HEK293 (cell line): ENCODE measurements around the gene PKN3.

Source experiments
- CTCF ChIA-PET: fragments of 350-600 bp; formaldehyde crosslinking; extraction: SDS; loops from one replicate; lab custom pipeline; 2021; ENCODE audit warnings: antibody characterized with exemption; lab: Yijun Ruan, JAX
- POLR2A ChIA-PET: fragments of 300-600 bp; formaldehyde crosslinking; extraction: SDS; loops from one replicate; lab custom pipeline; 2020; ENCODE audit warnings: antibody characterized with exemption, inconsistent platforms; lab: Yijun Ruan, JAX
- H3K27ac ChIP-seq: fragments of 200-500 bp; sonication (Bioruptor generic); 2 replicates; pipeline ENCODE4 v1.5.1; 2014; ENCODE audit warnings: low read depth, low read length, control low read depth, inconsistent platforms; ENCODE audit errors: extremely low read depth
- H3K36me3 ChIP-seq, 2 experiments: fragments of 200-500 bp in 1 of 2; sonication (Bioruptor generic) in 1 of 2; 1 replicate in 1 of 2; 2 replicates in 1 of 2; pipeline ENCODE4 v1.5.1; 2014 to 2017; ENCODE audit warnings: inconsistent platforms in 2 of 2, low read length in 2 of 2; ENCODE audit not compliant: control insufficient read depth in 2 of 2, insufficient read depth in 1 of 2
- H3K4me1 ChIP-seq: fragments of 200-500 bp; sonication (Bioruptor generic); 2 replicates; pipeline ENCODE4 v1.5.1; 2014; ENCODE audit warnings: mild to moderate bottlenecking, low read length, inconsistent platforms; ENCODE audit not compliant: control insufficient read depth, insufficient read depth
- H3K4me3 ChIP-seq: 2 replicates; pipeline ENCODE4 v1.5.1; 2011; ENCODE audit warnings: low read depth, mild to moderate bottlenecking, control low read depth, low read length, moderate library complexity
- H3K9me3 ChIP-seq: fragments of 200-500 bp; sonication (Bioruptor generic); 2 replicates; pipeline ENCODE4 v1.5.1; 2014; ENCODE audit warnings: low read depth, low read length, inconsistent platforms; ENCODE audit not compliant: control insufficient read depth, insufficient read depth
- BCL11B ChIP-seq: fragments of 450-650 bp; formaldehyde crosslinking; IDR thresholded peaks from 2 replicates; pipeline ENCODE4 v1.5.1; 2016; ENCODE audit warnings: low read depth, missing biosample characterization, missing genetic modification characterization
- HOXA7 ChIP-seq: sonication (generic); formaldehyde crosslinking; IDR thresholded peaks from 2 replicates; pipeline ENCODE4 v1.8.1; 2022; ENCODE audit warnings: missing genetic modification reagents, borderline replicate concordance
- IKZF3 ChIP-seq: fragments of 450-650 bp; IDR thresholded peaks from 2 replicates; pipeline ENCODE4 v1.5.0; 2018; ENCODE audit warnings: missing biosample characterization, mild to moderate bottlenecking, missing genetic modification characterization, moderate library complexity
- ZBTB17 ChIP-seq: fragments of 450-650 bp; formaldehyde crosslinking; IDR thresholded peaks from 2 replicates; pipeline ENCODE4 v1.5.1; 2016; ENCODE audit warnings: missing biosample characterization, missing genetic modification characterization
- ZBTB48 ChIP-seq: fragments of 450-650 bp; formaldehyde crosslinking; IDR thresholded peaks from 2 replicates; pipeline ENCODE4 v1.5.1; 2016; ENCODE audit warnings: missing biosample characterization, missing genetic modification characterization
- ZBTB7A ChIP-seq: fragments of 450-650 bp; formaldehyde crosslinking; IDR thresholded peaks from 2 replicates; pipeline ENCODE4 v1.5.1; 2016; ENCODE audit warnings: low read depth, missing biosample characterization, missing genetic modification characterization
- ZEB2 ChIP-seq: fragments of 450-650 bp; formaldehyde crosslinking; IDR thresholded peaks from 2 replicates; pipeline ENCODE4 v1.5.1; 2016; ENCODE audit warnings: missing biosample characterization, missing genetic modification characterization
- ZFHX2 ChIP-seq: fragments of 450-650 bp; formaldehyde crosslinking; conservative IDR thresholded peaks from 2 replicates; pipeline ENCODE4 v1.5.1; 2016; ENCODE audit warnings: missing biosample characterization, missing genetic modification characterization
- ZFP37 ChIP-seq: fragments of 450-650 bp; formaldehyde crosslinking; IDR thresholded peaks from 2 replicates; pipeline ENCODE4 v1.5.1; 2016; ENCODE audit warnings: missing biosample characterization, missing genetic modification characterization
- ZNF112 ChIP-seq: fragments of 450-650 bp; formaldehyde crosslinking; IDR thresholded peaks from 2 replicates; pipeline ENCODE4 v1.5.0; 2017; ENCODE audit warnings: missing biosample characterization, missing genetic modification characterization
- ZNF366 ChIP-seq: fragments of 450-650 bp; formaldehyde crosslinking; conservative IDR thresholded peaks from 2 replicates; pipeline ENCODE4 v1.5.1; 2016; ENCODE audit warnings: missing biosample characterization, missing genetic modification characterization
- ZNF423 ChIP-seq: fragments of 450-650 bp; formaldehyde crosslinking; IDR thresholded peaks from 2 replicates; pipeline ENCODE4 v1.5.1; 2016; ENCODE audit warnings: missing biosample characterization, missing genetic modification characterization
- ZNF510 ChIP-seq: fragments of 450-650 bp; formaldehyde crosslinking; IDR thresholded peaks from 2 replicates; pipeline ENCODE4 v1.5.1; 2018; ENCODE audit warnings: mild to moderate bottlenecking, missing genetic modification characterization, missing biosample characterization; ENCODE audit not compliant: insufficient replicate concordance
- ZNF654 ChIP-seq: fragments of 450-650 bp; formaldehyde crosslinking; IDR thresholded peaks from 2 replicates; pipeline ENCODE4 v1.5.1; 2016; ENCODE audit warnings: low read depth, missing biosample characterization, missing genetic modification characterization
- ZNF707 ChIP-seq: fragments of 450-650 bp; formaldehyde crosslinking; IDR thresholded peaks from 2 replicates; pipeline ENCODE4 v1.5.1; 2016; ENCODE audit warnings: missing biosample characterization, missing genetic modification characterization
- ZSCAN23 ChIP-seq: fragments of 450-650 bp; formaldehyde crosslinking; IDR thresholded peaks from 2 replicates; pipeline ENCODE4 v1.5.1; 2016; ENCODE audit warnings: missing biosample characterization, missing genetic modification characterization
- TF ChIP-seq, protein P1 (sequence below): fragments of 450-650 bp; formaldehyde crosslinking; IDR thresholded peaks from 2 replicates; pipeline ENCODE4 v1.5.1; 2016; ENCODE audit warnings: missing biosample characterization, missing genetic modification characterization
- TF ChIP-seq, protein P2 (sequence below): fragments of 450-650 bp; formaldehyde crosslinking; IDR thresholded peaks from 2 replicates; pipeline ENCODE4 v1.5.1; 2017; ENCODE audit warnings: missing biosample characterization, missing genetic modification characterization
- TF ChIP-seq, protein P3 (sequence below): fragments of 450-650 bp; formaldehyde crosslinking; conservative IDR thresholded peaks from 2 replicates; pipeline ENCODE4 v1.5.1; 2016; ENCODE audit warnings: low read depth, missing biosample characterization, missing genetic modification characterization
- TF ChIP-seq, protein P4 (sequence below): fragments of 450-650 bp; formaldehyde crosslinking; optimal IDR thresholded peaks from 2 replicates; pipeline ENCODE3; 2016; ENCODE audit warnings: missing biosample characterization, mild to moderate bottlenecking, missing genetic modification characterization
- TF ChIP-seq, protein P5 (sequence below): fragments of 450-650 bp; formaldehyde crosslinking; IDR thresholded peaks from 2 replicates; pipeline ENCODE4 v1.5.1; 2016; ENCODE audit warnings: missing biosample characterization, missing genetic modification characterization
- TF ChIP-seq, protein P6 (sequence below): fragments of 450-650 bp; formaldehyde crosslinking; IDR thresholded peaks from 2 replicates; pipeline ENCODE4 v1.5.1; 2017; ENCODE audit warnings: missing biosample characterization, missing genetic modification characterization

PKN3 gene

DNA sequence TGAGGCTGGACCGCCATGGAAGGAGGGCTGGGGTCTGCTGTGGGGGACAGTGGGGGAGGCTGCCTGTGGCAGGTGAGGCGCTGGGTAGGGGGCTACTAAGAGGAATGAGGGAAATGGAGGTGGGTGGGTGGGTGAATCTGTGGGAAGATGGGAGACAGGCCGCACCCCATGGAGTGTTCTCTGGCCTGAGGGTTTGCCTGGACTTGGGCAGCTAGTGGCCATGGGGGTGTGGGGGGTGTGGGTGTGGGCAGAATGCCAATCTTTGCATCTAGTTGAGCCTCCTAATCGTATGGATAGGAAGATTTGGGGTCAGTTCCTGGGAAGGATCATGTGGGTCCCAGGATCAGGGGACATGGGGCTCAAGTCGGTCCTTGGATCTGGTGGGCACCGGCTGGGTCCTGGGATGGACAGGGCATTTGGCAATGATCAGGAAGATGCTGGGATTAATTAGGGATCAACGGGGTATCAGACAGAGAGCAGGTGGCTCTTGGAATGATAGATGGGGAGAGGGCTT, 21.1 kb downstream of the PKN3 start:
- ChIA-PET POLR2A (interaction anchor here (0.6 to 2.5 kb wide), 18 partner anchors 9 to 455 kb away, joined by 3 to 22 read pairs (median 8); partner anchors contain the start of genes ENDOG, IER5L, PKN3 and SET), CTCF (interaction anchor here (1.4 to 1.5 kb wide), 2 partner anchors 17 to 21 kb away, joined by 3 to 8 read pairs; partner anchors contain the start of gene PKN3)
- TF ChIP-seq ZBTB17 (tag by site-specific recombination) = peak; percentile 85
- no peak for TF ChIP-seq ZEB2 (tag by site-specific recombination)
- 0 out of 2 replicates have a peak, but pooled peaks have one; percentile 73 for TF ChIP-seq BCL11B (tag by site-specific recombination)
- 0 out of 2 replicates have a peak, but pooled peaks have one; percentile 55 for TF ChIP-seq ZBTB48
- TF ChIP-seq, protein P1, sequence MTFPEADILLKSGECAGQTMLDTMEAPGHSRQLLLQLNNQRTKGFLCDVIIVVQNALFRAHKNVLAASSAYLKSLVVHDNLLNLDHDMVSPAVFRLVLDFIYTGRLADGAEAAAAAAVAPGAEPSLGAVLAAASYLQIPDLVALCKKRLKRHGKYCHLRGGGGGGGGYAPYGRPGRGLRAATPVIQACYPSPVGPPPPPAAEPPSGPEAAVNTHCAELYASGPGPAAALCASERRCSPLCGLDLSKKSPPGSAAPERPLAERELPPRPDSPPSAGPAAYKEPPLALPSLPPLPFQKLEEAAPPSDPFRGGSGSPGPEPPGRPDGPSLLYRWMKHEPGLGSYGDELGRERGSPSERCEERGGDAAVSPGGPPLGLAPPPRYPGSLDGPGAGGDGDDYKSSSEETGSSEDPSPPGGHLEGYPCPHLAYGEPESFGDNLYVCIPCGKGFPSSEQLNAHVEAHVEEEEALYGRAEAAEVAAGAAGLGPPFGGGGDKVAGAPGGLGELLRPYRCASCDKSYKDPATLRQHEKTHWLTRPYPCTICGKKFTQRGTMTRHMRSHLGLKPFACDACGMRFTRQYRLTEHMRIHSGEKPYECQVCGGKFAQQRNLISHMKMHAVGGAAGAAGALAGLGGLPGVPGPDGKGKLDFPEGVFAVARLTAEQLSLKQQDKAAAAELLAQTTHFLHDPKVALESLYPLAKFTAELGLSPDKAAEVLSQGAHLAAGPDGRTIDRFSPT = no peak
- TF ChIP-seq ZFHX2 (tag by site-specific recombination) = peak; percentile 73
- no peak for TF ChIP-seq ZSCAN23 (tag by site-specific recombination)
- no peak for TF ChIP-seq ZNF707 (tag by site-specific recombination)
- peak; percentile 58; the same call in 1 of the 2 replicates for TF ChIP-seq ZNF366 (tag by site-specific recombination)
- no peak for TF ChIP-seq ZNF423 (tag by site-specific recombination)
- no peak for TF ChIP-seq ZNF654 (tag by site-specific recombination)
- TF ChIP-seq, protein P2, sequence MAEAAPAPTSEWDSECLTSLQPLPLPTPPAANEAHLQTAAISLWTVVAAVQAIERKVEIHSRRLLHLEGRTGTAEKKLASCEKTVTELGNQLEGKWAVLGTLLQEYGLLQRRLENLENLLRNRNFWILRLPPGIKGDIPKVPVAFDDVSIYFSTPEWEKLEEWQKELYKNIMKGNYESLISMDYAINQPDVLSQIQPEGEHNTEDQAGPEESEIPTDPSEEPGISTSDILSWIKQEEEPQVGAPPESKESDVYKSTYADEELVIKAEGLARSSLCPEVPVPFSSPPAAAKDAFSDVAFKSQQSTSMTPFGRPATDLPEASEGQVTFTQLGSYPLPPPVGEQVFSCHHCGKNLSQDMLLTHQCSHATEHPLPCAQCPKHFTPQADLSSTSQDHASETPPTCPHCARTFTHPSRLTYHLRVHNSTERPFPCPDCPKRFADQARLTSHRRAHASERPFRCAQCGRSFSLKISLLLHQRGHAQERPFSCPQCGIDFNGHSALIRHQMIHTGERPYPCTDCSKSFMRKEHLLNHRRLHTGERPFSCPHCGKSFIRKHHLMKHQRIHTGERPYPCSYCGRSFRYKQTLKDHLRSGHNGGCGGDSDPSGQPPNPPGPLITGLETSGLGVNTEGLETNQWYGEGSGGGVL = no peak
- TF ChIP-seq, protein P3, sequence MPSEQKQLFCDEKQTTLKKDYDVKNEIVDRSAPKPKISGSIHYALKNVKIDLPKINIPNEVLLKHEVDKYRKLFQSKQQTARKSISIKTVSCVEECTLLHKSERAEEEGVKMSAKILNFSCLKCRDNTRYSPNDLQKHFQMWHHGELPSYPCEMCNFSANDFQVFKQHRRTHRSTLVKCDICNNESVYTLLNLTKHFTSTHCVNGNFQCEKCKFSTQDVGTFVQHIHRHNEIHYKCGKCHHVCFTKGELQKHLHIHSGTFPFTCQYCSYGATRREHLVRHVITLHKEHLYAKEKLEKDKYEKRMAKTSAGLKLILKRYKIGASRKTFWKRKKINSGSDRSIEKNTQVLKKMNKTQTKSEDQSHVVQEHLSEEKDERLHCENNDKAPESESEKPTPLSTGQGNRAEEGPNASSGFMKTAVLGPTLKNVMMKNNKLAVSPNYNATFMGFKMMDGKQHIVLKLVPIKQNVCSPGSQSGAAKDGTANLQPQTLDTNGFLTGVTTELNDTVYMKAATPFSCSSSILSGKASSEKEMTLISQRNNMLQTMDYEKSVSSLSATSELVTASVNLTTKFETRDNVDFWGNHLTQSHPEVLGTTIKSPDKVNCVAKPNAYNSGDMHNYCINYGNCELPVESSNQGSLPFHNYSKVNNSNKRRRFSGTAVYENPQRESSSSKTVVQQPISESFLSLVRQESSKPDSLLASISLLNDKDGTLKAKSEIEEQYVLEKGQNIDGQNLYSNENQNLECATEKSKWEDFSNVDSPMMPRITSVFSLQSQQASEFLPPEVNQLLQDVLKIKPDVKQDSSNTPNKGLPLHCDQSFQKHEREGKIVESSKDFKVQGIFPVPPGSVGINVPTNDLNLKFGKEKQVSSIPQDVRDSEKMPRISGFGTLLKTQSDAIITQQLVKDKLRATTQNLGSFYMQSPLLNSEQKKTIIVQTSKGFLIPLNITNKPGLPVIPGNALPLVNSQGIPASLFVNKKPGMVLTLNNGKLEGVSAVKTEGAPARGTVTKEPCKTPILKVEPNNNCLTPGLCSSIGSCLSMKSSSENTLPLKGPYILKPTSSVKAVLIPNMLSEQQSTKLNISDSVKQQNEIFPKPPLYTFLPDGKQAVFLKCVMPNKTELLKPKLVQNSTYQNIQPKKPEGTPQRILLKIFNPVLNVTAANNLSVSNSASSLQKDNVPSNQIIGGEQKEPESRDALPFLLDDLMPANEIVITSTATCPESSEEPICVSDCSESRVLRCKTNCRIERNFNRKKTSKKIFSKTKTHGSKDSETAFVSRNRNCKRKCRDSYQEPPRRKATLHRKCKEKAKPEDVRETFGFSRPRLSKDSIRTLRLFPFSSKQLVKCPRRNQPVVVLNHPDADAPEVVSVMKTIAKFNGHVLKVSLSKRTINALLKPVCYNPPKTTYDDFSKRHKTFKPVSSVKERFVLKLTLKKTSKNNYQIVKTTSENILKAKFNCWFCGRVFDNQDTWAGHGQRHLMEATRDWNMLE (tag by site-specific recombination) = no peak
- TF ChIP-seq ZFP37 (tag by site-specific recombination) = peak; percentile 62; the same call in 1 of the 2 replicates
- TF ChIP-seq, protein P4, sequence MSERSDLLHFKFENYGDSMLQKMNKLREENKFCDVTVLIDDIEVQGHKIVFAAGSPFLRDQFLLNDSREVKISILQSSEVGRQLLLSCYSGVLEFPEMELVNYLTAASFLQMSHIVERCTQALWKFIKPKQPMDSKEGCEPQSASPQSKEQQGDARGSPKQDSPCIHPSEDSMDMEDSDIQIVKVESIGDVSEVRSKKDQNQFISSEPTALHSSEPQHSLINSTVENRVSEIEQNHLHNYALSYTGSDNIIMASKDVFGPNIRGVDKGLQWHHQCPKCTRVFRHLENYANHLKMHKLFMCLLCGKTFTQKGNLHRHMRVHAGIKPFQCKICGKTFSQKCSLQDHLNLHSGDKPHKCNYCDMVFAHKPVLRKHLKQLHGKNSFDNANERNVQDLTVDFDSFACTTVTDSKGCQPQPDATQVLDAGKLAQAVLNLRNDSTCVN (tag by site-specific recombination) = no peak
- no peak for TF ChIP-seq ZNF112 (tag by site-specific recombination)
- peak; percentile 94 for TF ChIP-seq IKZF3 (tag by site-specific recombination)
- 0 out of 2 replicates have a peak, but pooled peaks have one; percentile 2 for TF ChIP-seq ZBTB7A (tag by site-specific recombination)
- TF ChIP-seq HOXA7 (CRISPR knock-in tag) = no peak
- TF ChIP-seq, protein P5, sequence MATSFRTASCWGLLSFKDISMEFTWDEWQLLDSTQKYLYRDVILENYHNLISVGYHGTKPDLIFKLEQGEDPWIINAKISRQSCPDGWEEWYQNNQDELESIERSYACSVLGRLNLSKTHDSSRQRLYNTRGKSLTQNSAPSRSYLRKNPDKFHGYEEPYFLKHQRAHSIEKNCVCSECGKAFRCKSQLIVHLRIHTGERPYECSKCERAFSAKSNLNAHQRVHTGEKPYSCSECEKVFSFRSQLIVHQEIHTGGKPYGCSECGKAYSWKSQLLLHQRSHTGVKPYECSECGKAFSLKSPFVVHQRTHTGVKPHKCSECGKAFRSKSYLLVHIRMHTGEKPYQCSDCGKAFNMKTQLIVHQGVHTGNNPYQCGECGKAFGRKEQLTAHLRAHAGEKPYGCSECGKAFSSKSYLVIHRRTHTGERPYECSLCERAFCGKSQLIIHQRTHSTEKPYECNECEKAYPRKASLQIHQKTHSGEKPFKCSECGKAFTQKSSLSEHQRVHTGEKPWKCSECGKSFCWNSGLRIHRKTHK = no peak
- no peak for TF ChIP-seq ZNF510
- TF ChIP-seq, protein P6, sequence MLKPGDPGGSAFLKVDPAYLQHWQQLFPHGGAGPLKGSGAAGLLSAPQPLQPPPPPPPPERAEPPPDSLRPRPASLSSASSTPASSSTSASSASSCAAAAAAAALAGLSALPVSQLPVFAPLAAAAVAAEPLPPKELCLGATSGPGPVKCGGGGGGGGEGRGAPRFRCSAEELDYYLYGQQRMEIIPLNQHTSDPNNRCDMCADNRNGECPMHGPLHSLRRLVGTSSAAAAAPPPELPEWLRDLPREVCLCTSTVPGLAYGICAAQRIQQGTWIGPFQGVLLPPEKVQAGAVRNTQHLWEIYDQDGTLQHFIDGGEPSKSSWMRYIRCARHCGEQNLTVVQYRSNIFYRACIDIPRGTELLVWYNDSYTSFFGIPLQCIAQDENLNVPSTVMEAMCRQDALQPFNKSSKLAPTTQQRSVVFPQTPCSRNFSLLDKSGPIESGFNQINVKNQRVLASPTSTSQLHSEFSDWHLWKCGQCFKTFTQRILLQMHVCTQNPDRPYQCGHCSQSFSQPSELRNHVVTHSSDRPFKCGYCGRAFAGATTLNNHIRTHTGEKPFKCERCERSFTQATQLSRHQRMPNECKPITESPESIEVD (tag by site-specific recombination) = no peak

More for the DNA sequence above, 21.1 kb downstream of the PKN3 start:
- peak overlapping the region; percentile 40 for H3K27ac ChIP-seq
- H3K36me3 ChIP-seq = peaks cover 0 to 30% of the 10 kb centered on the region in 2 experiments; a peak in 1 of 3 replicates
- H3K4me3 ChIP-seq = peak overlapping the region; percentile 91
- no peaks in the 10 kb centered on the region for H3K9me3 ChIP-seq
- H3K4me1 ChIP-seq = no peaks in the 10 kb centered on the region
